Spleen (tissue), 7 donors: ENCODE results near the gene SEMA4G.

ENCODE experiments used
- POLR2A ChIP-seq, 3 donors: fragments of 450-650 bp; IDR thresholded peaks; one replicate each; pipeline ENCODE4 v1.5.1; 2017; ENCODE audit warnings: antibody characterized with exemption in 3 of 3, mild to moderate bottlenecking in 1 of 3
- POLR2AphosphoS5 ChIP-seq, 3 donors: sonication (generic); formaldehyde crosslinking; IDR thresholded peaks; one replicate each; pipeline ENCODE4 v1.5.1; 2017; ENCODE audit warnings: antibody characterized with exemption in 3 of 3
- TF ChIP-seq, protein P1 (sequence below), 11 experiments: fragments of 200-600 bp in 7 of 11; fragments of 450-650 bp in 4 of 11; sonication (generic) in 4 of 11; IDR thresholded peaks in 8 of 11; conservative IDR thresholded peaks in 3 of 11; 1 replicate in 7 of 11; 2 replicates in 4 of 11; pipeline versions ENCODE4 v1.4.0 to v1.8.0; 2016 to 2021; ENCODE audit warnings: antibody characterized with exemption in 11 of 11, inconsistent platforms in 4 of 11, mild to moderate bottlenecking in 1 of 11
- donor health status: DM: no; HTN: no; CAD: no; lungs with moderate emphysema.
- donor health status: DM: no; HTN: no; CAD: no.
- donor health status: DM: no; HTN: no; CAD: no.

DNA sequence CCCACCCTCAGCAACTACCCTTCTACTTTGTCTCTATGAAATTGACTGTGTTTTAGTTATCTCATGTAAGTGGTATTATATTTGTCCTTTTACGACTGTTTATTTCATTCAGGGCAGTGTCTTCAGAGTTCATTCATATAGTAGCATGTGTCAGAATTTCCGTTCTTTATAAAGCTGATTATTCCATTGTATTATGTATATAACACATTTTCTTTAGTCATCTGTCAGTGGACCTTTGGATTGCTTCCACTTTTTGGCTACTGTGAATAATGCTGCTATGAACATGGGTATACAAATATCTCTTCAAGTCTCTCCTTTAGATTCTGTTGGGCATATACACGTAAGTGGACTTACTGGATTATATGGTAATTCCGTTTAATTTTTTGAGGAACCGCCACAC, 42.0 kb upstream of the SEMA4G start:
- TF ChIP-seq, protein P1, sequence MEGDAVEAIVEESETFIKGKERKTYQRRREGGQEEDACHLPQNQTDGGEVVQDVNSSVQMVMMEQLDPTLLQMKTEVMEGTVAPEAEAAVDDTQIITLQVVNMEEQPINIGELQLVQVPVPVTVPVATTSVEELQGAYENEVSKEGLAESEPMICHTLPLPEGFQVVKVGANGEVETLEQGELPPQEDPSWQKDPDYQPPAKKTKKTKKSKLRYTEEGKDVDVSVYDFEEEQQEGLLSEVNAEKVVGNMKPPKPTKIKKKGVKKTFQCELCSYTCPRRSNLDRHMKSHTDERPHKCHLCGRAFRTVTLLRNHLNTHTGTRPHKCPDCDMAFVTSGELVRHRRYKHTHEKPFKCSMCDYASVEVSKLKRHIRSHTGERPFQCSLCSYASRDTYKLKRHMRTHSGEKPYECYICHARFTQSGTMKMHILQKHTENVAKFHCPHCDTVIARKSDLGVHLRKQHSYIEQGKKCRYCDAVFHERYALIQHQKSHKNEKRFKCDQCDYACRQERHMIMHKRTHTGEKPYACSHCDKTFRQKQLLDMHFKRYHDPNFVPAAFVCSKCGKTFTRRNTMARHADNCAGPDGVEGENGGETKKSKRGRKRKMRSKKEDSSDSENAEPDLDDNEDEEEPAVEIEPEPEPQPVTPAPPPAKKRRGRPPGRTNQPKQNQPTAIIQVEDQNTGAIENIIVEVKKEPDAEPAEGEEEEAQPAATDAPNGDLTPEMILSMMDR (IDR thresholded peaks at IDR 0.05 in 8 of 11, conservative IDR thresholded peaks at IDR 0.05 in 3 of 11), result no peak
- TF ChIP-seq POLR2A (IDR thresholded peaks at IDR 0.05) (no peak), POLR2AphosphoS5 (IDR thresholded peaks at IDR 0.05) (no peak)
